Lower leg skin (tissue), 3 donors: ENCODE results near the gene FNBP1L.

Experiments
- CTCF ChIP-seq, 3 donors: fragments of 450-650 bp; IDR thresholded peaks; one replicate each; pipeline ENCODE4 v1.5.1; 2016; ENCODE audit warnings: antibody characterized with exemption in 3 of 3, mild to moderate bottlenecking in 3 of 3, moderate library complexity in 2 of 3
- POLR2A ChIP-seq, 2 donors: fragments of 450-650 bp; IDR thresholded peaks; one replicate each; pipeline ENCODE4 v1.6.1; 2016 to 2017; ENCODE audit warnings: antibody characterized with exemption in 2 of 2, mild to moderate bottlenecking in 1 of 2, moderate library complexity in 1 of 2

GRCh38 chr1:93502571-93502970 lies 54.7 kb downstream of the FNBP1L start:
- TF ChIP-seq CTCF (IDR thresholded peaks at IDR 0.05), result no peak
- no peak for TF ChIP-seq POLR2A (IDR thresholded peaks at IDR 0.05)
